DMS 273 (cell line): ENCODE data around the gene DNAH8.
"Not testable (repeated sequence)": the region's sequence is repeated elsewhere in the genome, so short reads cannot be mapped to it uniquely, and the experiment has no call there.

Experiments used
- DNase-seq: peaks from one replicate; lab custom pipeline; 2025; ENCODE audit not compliant: unreplicated experiment; lab: John Stamatoyannopoulos, UW

Gene DNAH8

GRCh38 chr6:38715016-38715689, at the start of gene DNAH8:
Gene DNAH8 (plus strand): TSS chr6:38715311. CDS start chr6:38722810, 7,499 bp downstream.
- no peak for DNase-seq

GRCh38 chr6:38671885-38672467, 43.1 kb upstream of the DNAH8 start:
- DNase-seq, result peak; percentile 87

GRCh38 chr6:38673397-38674165, 41.5 kb upstream of the DNAH8 start:
- DNase-seq, result peak; percentile 55

GRCh38 chr6:38676236-38676973, 38.7 kb upstream of the DNAH8 start:
- DNase-seq, result no peak

GRCh38 chr6:38676974-38677544, 38.1 kb upstream of the DNAH8 start:
- DNase-seq, result no peak

GRCh38 chr6:38678178-38678760, 36.8 kb upstream of the DNAH8 start:
- DNase-seq, result no peak

- no peak for DNase-seq
Observed at GRCh38 chr6:38679668-38680067, 35.4 kb upstream of the DNAH8 start.

- no peak for DNase-seq
Observed at GRCh38 chr6:38681850-38682249, 33.3 kb upstream of the DNAH8 start.

- no peak for DNase-seq
Observed at GRCh38 chr6:38684237-38684636, 30.9 kb upstream of the DNAH8 start.

- no peak for DNase-seq
Observed at GRCh38 chr6:38684904-38685303, 30.2 kb upstream of the DNAH8 start.

GRCh38 chr6:38686270-38687042, 28.7 kb upstream of the DNAH8 start:
- no peak for DNase-seq

GRCh38 chr6:38687043-38687353, 28.1 kb upstream of the DNAH8 start:
- DNase-seq, result no peak

GRCh38 chr6:38687549-38687948, 27.6 kb upstream of the DNAH8 start:
- DNase-seq, result no peak

GRCh38 chr6:38688579-38689087, 26.5 kb upstream of the DNAH8 start:
- DNase-seq, result no peak

GRCh38 chr6:38695227-38695900, 19.7 kb upstream of the DNAH8 start:
- no peak for DNase-seq

GRCh38 chr6:38695933-38696332, 19.2 kb upstream of the DNAH8 start:
- no peak for DNase-seq

GRCh38 chr6:38696345-38696744, 18.8 kb upstream of the DNAH8 start:
- no peak for DNase-seq

- DNase-seq, result no peak
Observed at GRCh38 chr6:38697846-38698245, 17.3 kb upstream of the DNAH8 start.

- DNase-seq, result not testable (repeated sequence)
Observed at GRCh38 chr6:38699702-38700101, 15.4 kb upstream of the DNAH8 start.
